ENCODE results near the gene PTPN2. TPM values are rescaled to one million over a fixed set of nuclear protein-coding genes. Genes with fewer than 3 reads are reported as not detected.

Gene PTPN2
- total RNA-seq, 1 experiment from 2014 or later = 59.8 TPM

GRCh38 chr18:12828116-12829051 is 55.7 kb downstream of the PTPN2 start:
- H3K4me3 ChIP-seq (ENCODE audit: low read length) = no peak overlapping the region
- ChIA-PET POLR2A (ENCODE audit: unreplicated experiment) (no interaction called here), CTCF (no interaction called here)
- no TSS peak for BruUV-seq (replicated peaks)
- H3K4me2 ChIP-seq (ENCODE audit: low read length) = no peak overlapping the region
- peaks cover 51% of the 10 kb centered on the region for H3K36me3 ChIP-seq (ENCODE audit: low read depth, low read length)
- DNase-seq (no peak), ATAC-seq (no peak)
- no peaks in the 10 kb centered on the region for H3F3A ChIP-seq (ENCODE audit: low read length, unreplicated experiment)
- H3K9ac ChIP-seq (ENCODE audit: low read length) = no peak overlapping the region
- H3K27me3 ChIP-seq (ENCODE audit: low read length) = no peaks in the 10 kb centered on the region
- no peak overlapping the region for H2AFZ ChIP-seq (ENCODE audit: low read length)
- intact Hi-C loops (cut with micrococcal nuclease) = no loop called here
- no peaks in the 10 kb centered on the region for H3K4me1 ChIP-seq (ENCODE audit: insufficient read depth, low read length)
- no peaks in the 10 kb centered on the region for H3K9me2 ChIP-seq (replicated peaks; ENCODE audit: low read length)
- H4K20me1 ChIP-seq (ENCODE audit: low read length) = no peaks in the 10 kb centered on the region
- 0 out of 2 replicates have a peak, but pooled peaks cover 5% of the 10 kb centered on the region for H3K9me3 ChIP-seq (ENCODE audit: low read length)
- no peaks in the 10 kb centered on the region for H3K79me2 ChIP-seq (ENCODE audit: low read length)
- TF ChIP-seq EZH2 (IDR thresholded peaks at IDR 0.05; ENCODE audit: low read length, unreplicated experiment) (no peak), EZH2phosphoT487 (IDR thresholded peaks at IDR 0.05; ENCODE audit: borderline replicate concordance, low read length) (no peak), CTCF (conservative IDR thresholded peaks at IDR 0.05; ENCODE audit: low read depth, low read length) (no peak)
- no peak overlapping the region for H3K27ac ChIP-seq (ENCODE audit: low read length)

GRCh38 chr18:12827588-12827987 is 56.4 kb downstream of the PTPN2 start:
- DNase-seq (no peak), ATAC-seq (no peak)
- ChIA-PET POLR2A (ENCODE audit: unreplicated experiment) (no interaction called here), CTCF (no interaction called here)
- intact Hi-C loops (cut with micrococcal nuclease) = no loop called here
- H3K9ac ChIP-seq (ENCODE audit: low read length) = no peak overlapping the region
- no peaks in the 10 kb centered on the region for H3K9me2 ChIP-seq (replicated peaks; ENCODE audit: low read length)
- H3K4me2 ChIP-seq (ENCODE audit: low read length) = no peak overlapping the region
- peaks cover 50% of the 10 kb centered on the region for H3K36me3 ChIP-seq (ENCODE audit: low read depth, low read length)
- BruUV-seq (replicated peaks) = no TSS peak
- H3K27ac ChIP-seq (ENCODE audit: low read length) = no peak overlapping the region
- H3K79me2 ChIP-seq (ENCODE audit: low read length) = no peaks in the 10 kb centered on the region
- H3F3A ChIP-seq (ENCODE audit: low read length, unreplicated experiment) = no peaks in the 10 kb centered on the region
- no peak overlapping the region for H3K4me3 ChIP-seq (ENCODE audit: low read length)
- 0 out of 2 replicates have a peak, but pooled peaks cover 5% of the 10 kb centered on the region for H3K9me3 ChIP-seq (ENCODE audit: low read length)
- H4K20me1 ChIP-seq (ENCODE audit: low read length) = no peaks in the 10 kb centered on the region
- no peaks in the 10 kb centered on the region for H3K27me3 ChIP-seq (ENCODE audit: low read length)
- TF ChIP-seq CTCF (conservative IDR thresholded peaks at IDR 0.05; ENCODE audit: low read depth, low read length) = no peak
- no peak for TF ChIP-seq EZH2 (IDR thresholded peaks at IDR 0.05; ENCODE audit: low read length, unreplicated experiment)
- no peak for TF ChIP-seq EZH2phosphoT487 (IDR thresholded peaks at IDR 0.05; ENCODE audit: borderline replicate concordance, low read length)
- no peak overlapping the region for H2AFZ ChIP-seq (ENCODE audit: low read length)
- H3K4me1 ChIP-seq (ENCODE audit: insufficient read depth, low read length) = no peaks in the 10 kb centered on the region

- 0 out of 2 replicates have a peak, but pooled peaks cover 5% of the 10 kb centered on the region for H3K9me3 ChIP-seq (ENCODE audit: low read length)
- H3K36me3 ChIP-seq (ENCODE audit: low read depth, low read length) = peaks cover 53% of the 10 kb centered on the region
- no peak overlapping the region for H2AFZ ChIP-seq (ENCODE audit: low read length)
- TF ChIP-seq EZH2phosphoT487 (IDR thresholded peaks at IDR 0.05; ENCODE audit: borderline replicate concordance, low read length) (no peak), EZH2 (IDR thresholded peaks at IDR 0.05; ENCODE audit: low read length, unreplicated experiment) (no peak), CTCF (conservative IDR thresholded peaks at IDR 0.05; ENCODE audit: low read depth, low read length) (no peak)
- ChIA-PET CTCF (no interaction called here), POLR2A (ENCODE audit: unreplicated experiment) (no interaction called here)
- no peak overlapping the region for H3K4me2 ChIP-seq (ENCODE audit: low read length)
- intact Hi-C loops (cut with micrococcal nuclease) = no loop called here
- H3K4me3 ChIP-seq (ENCODE audit: low read length) = no peak overlapping the region
- no peaks in the 10 kb centered on the region for H4K20me1 ChIP-seq (ENCODE audit: low read length)
- H3K27ac ChIP-seq (ENCODE audit: low read length) = no peak overlapping the region
- no peaks in the 10 kb centered on the region for H3K79me2 ChIP-seq (ENCODE audit: low read length)
- no TSS peak for BruUV-seq (replicated peaks)
- H3F3A ChIP-seq (ENCODE audit: low read length, unreplicated experiment) = no peaks in the 10 kb centered on the region
- H3K27me3 ChIP-seq (ENCODE audit: low read length) = no peaks in the 10 kb centered on the region
- no peaks in the 10 kb centered on the region for H3K4me1 ChIP-seq (ENCODE audit: insufficient read depth, low read length)
- no peaks in the 10 kb centered on the region for H3K9me2 ChIP-seq (replicated peaks; ENCODE audit: low read length)
- ATAC-seq (no peak), DNase-seq (no peak)
- H3K9ac ChIP-seq (ENCODE audit: low read length) = no peak overlapping the region
Measured at GRCh38 chr18:12825230-12825629, 58.8 kb downstream of the PTPN2 start.
